Measurements from ENCODE around the gene BRD7. TPM values are rescaled to one million over a fixed set of nuclear protein-coding genes. Genes with fewer than 3 reads are reported as not detected.

Gene BRD7
- total RNA-seq, 1 donor from 2014 or later, result 80.8 TPM

GRCh38 chr16:50395763-50396710 lies 27.2 kb upstream of the BRD7 start:
- no peak overlapping the region for H3K27ac Mint-ChIP-seq (ENCODE audit: unreplicated experiment)
- peaks cover 5% of the 10 kb centered on the region for H3K4me1 Mint-ChIP-seq (ENCODE audit: low read depth, unreplicated experiment)
- H3K27me3 Mint-ChIP-seq (ENCODE audit: unreplicated experiment), result peaks cover 6% of the 10 kb centered on the region
- no peaks in the 10 kb centered on the region for H3K9me3 Mint-ChIP-seq (ENCODE audit: unreplicated experiment)
- no peaks in the 10 kb centered on the region for H3K36me3 Mint-ChIP-seq (ENCODE audit: unreplicated experiment)
- no peak for DNase-seq
- no peak overlapping the region for H3K4me3 Mint-ChIP-seq (ENCODE audit: unreplicated experiment)
- TF ChIP-seq CTCF (IDR thresholded peaks at IDR 0.05; ENCODE audit: partially characterized antibody, unreplicated experiment), result no peak

GRCh38 chr16:50393858-50394802 lies 25.3 kb upstream of the BRD7 start:
- peaks cover 6% of the 10 kb centered on the region for H3K27me3 Mint-ChIP-seq (ENCODE audit: unreplicated experiment)
- TF ChIP-seq CTCF (IDR thresholded peaks at IDR 0.05; ENCODE audit: partially characterized antibody, unreplicated experiment), result no peak
- H3K27ac Mint-ChIP-seq (ENCODE audit: unreplicated experiment), result no peak overlapping the region
- H3K36me3 Mint-ChIP-seq (ENCODE audit: unreplicated experiment), result no peaks in the 10 kb centered on the region
- DNase-seq, result no peak
- peaks cover 8% of the 10 kb centered on the region for H3K4me1 Mint-ChIP-seq (ENCODE audit: low read depth, unreplicated experiment)
- no peak overlapping the region for H3K4me3 Mint-ChIP-seq (ENCODE audit: unreplicated experiment)
- no peaks in the 10 kb centered on the region for H3K9me3 Mint-ChIP-seq (ENCODE audit: unreplicated experiment)

- TF ChIP-seq CTCF (IDR thresholded peaks at IDR 0.05; ENCODE audit: partially characterized antibody, unreplicated experiment), result no peak
- Mint-ChIP-seq H3K27me3 (ENCODE audit: unreplicated experiment) (peaks cover 4% of the 10 kb centered on the region), H3K4me3 (ENCODE audit: unreplicated experiment) (no peak overlapping the region), H3K9me3 (ENCODE audit: unreplicated experiment) (no peaks in the 10 kb centered on the region), H3K36me3 (ENCODE audit: unreplicated experiment) (no peaks in the 10 kb centered on the region), H3K27ac (ENCODE audit: unreplicated experiment) (no peak overlapping the region), H3K4me1 (ENCODE audit: low read depth, unreplicated experiment) (peaks cover 11% of the 10 kb centered on the region)
- no peak for DNase-seq
Measured at GRCh38 chr16:50393416-50393815, 24.6 kb upstream of the BRD7 start.

GRCh38 chr16:50390914-50391716 lies 22.3 kb upstream of the BRD7 start:
- TF ChIP-seq CTCF (IDR thresholded peaks at IDR 0.05; ENCODE audit: partially characterized antibody, unreplicated experiment), result no peak
- DNase-seq, result no peak
- no peak overlapping the region for H3K27ac Mint-ChIP-seq (ENCODE audit: unreplicated experiment)
- peaks cover 18% of the 10 kb centered on the region for H3K4me1 Mint-ChIP-seq (ENCODE audit: low read depth, unreplicated experiment)
- no peaks in the 10 kb centered on the region for H3K9me3 Mint-ChIP-seq (ENCODE audit: unreplicated experiment)
- no peak overlapping the region for H3K4me3 Mint-ChIP-seq (ENCODE audit: unreplicated experiment)
- peaks cover 7% of the 10 kb centered on the region for H3K27me3 Mint-ChIP-seq (ENCODE audit: unreplicated experiment)
- H3K36me3 Mint-ChIP-seq (ENCODE audit: unreplicated experiment), result no peaks in the 10 kb centered on the region

Measured in glutamatergic neuron (in vitro differentiated cells).